Measurements from ENCODE around the gene HCK.

- TF ChIP-seq CTCF (conservative IDR thresholded peaks at IDR 0.05; ENCODE audit: low read depth, low read length), result no peak
- TF ChIP-seq EZH2phosphoT487 (IDR thresholded peaks at IDR 0.05; ENCODE audit: borderline replicate concordance, low read length), result no peak
Observed at GRCh38 chr20:32129863-32130262, 77.8 kb downstream of the HCK start.

Measured in PC-3 (cell line).